Measurements from ENCODE around the gene KCNJ9.
A peak's percentile ranks its signal among the peaks of the same experiment; 100 is the strongest.

The KCNJ9 gene

DNA sequence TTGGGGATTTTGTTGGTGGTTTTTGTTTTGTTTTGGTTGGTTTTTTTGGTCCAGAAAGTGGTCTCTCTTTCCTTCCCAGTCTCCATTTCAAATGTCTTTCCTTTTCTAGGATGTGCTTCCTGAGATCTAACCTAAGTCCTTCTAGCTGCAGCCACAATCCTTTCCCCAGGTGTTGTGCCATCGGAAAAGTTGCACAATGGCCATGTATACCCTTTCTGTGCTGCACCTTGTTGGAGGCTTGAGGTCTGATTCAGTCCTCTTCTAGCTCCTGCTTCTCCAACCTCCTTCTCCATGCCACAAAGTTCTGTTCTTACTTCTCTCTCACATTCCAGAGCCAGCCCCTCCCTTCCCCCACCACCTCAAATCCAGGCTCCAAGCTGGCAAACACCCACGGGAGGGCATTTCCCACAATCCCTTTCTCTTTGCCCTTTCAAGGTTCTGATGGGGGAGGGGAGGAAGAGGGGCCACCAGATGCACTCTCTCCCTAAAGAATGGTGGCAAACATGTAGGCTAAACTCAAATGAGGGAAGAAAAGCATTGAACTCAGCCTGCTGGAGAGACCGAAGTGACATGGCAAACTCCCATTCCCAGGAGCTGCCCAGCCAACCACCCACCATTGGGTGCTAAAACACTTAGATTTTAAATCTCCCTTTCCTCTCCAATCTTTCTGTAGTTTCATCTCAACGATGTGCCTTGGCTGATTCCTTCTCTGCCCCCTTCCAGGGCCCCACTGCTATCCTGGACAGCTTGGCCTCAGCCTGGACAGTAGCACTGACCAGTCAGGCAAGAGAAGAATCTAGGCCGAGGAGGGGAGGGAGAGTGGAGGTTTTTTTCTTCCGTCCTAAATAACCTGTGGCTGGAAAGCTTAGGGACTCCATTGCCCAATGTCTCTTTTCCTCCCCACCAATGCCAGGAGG is 14.3 kb upstream of the KCNJ9 start:
- no peak for DNase-seq

- DNase-seq: no peak
These were observed 13.1 kb upstream of the KCNJ9 start for GRCh38 chr1:160068225-160068624.

DNA sequence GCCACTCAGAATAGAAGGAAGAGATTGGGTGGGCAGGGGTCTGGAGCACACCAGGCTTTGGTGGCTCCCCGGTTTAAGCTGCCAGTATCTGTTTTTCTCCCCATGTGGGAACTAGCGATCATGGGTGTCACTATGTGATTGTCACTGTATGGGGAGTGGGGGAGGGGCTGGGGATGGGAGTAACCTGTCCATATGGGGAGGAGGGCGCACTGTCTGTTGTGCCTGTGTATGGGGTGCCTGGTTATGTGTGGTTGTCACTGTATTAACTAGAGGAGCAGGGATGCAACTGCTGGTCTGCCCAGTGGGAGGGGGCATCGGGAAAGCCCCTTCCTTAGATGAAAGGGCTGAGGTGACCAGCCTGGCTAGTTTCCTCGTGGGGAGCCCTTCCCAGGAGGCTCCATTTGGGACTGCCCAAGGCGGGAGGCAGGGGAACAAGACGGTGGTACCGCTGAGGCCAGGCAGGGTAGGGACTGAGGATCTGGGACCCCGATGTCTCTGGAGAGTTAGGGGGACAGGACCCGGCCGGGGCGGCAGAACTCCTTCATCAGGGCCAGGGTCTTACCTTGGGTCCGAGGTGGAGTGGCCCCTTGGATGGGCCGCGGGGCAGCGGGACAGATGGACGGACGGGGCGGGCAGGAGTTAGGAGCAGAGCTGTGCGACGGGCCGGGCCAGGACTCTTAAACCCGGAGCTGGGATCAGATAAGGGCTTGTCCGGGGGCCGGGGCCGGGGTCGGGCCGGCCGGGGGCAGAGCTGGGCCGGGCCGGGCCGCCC is 11.7 kb upstream of the KCNJ9 start, which contains the start of gene KCNJ10:
Gene KCNJ10, minus strand, starts transcription at position 701 of the 772 bp plus-strand sequence. CDS start 27,628 bp downstream, outside the sequence.
- DNase-seq: no peak

GRCh38 chr1:160070243-160071163 is 10.8 kb upstream of the KCNJ9 start:
- DNase-seq: no peak

- no peak for DNase-seq
These were observed 10.0 kb upstream of the KCNJ9 start for GRCh38 chr1:160071289-160071688.

DNA sequence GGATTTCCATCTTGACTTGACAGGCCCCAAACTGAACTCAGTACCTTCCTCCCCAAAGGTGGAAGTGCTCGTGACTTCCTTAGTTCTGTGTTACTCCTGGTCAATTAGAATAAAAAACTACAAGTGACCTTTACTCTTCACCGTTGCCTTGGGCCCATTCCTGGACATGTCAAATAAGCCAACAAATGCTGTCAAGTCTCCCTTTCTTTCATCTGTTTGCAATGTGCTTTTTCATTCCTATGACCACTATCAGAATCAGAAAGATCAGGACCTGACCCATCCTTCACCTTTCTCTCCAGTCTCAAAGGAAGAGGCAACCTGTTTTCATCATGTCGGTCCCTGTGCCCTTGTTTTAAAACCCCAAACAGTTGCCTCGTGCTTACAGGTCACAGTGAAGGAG is 6.5 kb upstream of the KCNJ9 start:
- no peak for DNase-seq

GRCh38 chr1:160075836-160076235 is 5.5 kb upstream of the KCNJ9 start:
- no peak for DNase-seq

GRCh38 chr1:160076295-160076694 is 5.0 kb upstream of the KCNJ9 start:
- no peak for DNase-seq

DNA sequence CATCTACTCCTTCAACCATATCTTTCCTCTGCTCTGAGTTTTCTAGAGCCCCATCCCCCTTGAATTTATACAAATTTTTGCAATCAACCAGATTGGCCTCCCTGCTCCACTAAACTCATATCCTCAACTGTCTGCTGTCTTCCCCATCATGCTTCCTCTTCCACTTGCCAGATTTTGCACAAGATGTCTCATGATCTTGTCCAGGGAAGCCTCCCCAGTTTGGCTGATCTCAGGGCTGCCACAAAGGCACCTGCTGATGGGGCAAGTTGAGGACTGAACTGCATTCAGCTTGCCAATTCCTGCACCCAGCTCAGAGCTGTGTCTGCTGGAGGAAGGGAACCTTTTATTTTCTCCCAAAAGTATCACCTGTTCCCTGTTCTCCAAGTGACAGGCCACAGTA is 3.9 kb upstream of the KCNJ9 start:
- no peak for DNase-seq

DNA sequence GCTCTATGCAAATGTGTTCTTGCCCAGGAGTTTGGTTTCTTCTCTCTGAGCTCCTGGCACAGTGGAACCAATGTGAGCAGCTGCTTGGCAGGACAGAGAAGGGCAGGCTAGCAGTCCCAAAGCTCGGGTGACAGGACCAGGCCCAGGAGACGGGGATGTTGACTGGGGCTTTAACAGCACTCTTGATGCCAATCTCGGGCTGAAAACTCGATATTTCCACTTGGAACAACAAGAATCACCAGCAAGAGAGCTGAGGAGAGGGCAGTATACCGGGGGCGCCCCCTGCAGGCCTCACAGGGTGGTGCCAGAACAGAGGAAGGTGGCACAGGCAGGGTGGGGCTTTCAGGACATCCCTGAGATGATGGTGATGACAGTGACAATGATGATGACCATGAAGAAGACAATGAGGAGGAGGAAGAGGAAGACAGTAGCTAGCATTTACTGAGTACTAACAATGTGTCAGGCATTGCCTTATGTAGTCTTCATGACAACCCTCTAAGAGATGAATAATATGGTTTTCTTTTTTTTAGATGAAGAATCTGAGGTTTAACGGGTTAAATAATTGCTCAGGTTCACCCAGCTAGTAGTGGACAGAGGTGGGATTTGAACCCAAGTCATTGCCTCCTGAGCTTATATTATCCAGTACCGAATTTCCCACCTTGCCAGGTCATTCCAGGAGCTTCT is 2.7 kb upstream of the KCNJ9 start:
- no peak for DNase-seq

- DNase-seq: no peak
These were observed 1.9 kb upstream of the KCNJ9 start for GRCh38 chr1:160079448-160079847.

DNA sequence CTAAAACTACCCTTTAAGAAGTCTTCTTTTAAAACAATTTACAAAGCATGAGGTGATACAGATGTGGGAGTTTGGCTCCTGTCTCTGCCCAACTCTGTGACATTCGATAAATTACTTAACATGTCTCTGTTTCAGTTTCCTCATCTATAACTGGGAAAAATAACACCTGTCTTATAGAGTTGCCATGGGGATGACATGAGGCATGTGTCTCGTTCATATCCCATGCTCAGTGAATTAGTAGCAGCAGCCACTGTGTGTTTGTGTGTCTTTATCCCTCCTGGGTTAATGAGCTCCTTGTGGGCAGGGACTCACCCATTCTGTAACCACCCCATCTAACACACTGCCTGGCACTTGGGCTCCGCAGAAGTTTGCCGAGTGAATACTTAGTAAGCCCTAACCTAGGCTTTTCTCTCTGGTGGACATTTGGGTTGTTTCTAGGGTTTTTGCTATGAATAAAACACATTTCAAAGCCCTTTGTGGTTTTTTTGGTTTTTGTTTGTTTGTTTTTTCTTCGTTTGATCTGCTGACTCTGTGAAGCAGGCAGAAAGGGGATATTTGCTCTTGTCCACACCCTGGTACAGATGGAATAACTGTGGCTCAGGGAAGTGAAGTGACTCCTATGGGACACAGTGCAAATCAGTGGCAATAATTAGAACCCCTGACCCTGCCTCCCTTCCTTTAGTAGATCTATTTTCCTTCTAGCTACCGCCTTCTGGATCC is 797 bp upstream of the KCNJ9 start:
- no peak for DNase-seq

DNA sequence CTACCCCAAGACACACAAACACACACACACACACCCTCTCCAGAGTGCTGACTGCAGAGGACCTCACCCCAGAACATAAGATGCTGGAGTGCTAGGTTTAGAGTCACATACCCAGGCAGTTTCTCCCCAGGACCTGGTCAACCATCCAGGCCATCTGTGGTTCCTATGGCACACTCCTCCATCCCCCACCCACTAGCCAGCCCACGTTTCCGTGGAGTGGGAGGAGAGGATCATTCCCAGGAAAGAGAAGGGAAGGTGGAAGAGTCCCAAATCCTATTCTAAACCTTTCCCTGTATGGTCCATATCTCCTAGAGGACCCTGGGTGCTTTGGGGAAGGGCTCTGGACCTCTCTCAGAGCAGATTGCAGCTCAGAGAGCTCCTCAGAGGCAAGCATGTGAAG is 1.1 kb downstream of the KCNJ9 start:
- DNase-seq: no peak

GRCh38 chr1:160082926-160083325 is 1.6 kb downstream of the KCNJ9 start:
- DNase-seq: no peak

- DNase-seq: no peak
These were observed 2.8 kb downstream of the KCNJ9 start for GRCh38 chr1:160083968-160084770.

GRCh38 chr1:160084771-160085321 is 3.5 kb downstream of the KCNJ9 start:
- DNase-seq: no peak

- DNase-seq: peak; percentile 15
These were observed 4.5 kb downstream of the KCNJ9 start for GRCh38 chr1:160085686-160086455.

DNA sequence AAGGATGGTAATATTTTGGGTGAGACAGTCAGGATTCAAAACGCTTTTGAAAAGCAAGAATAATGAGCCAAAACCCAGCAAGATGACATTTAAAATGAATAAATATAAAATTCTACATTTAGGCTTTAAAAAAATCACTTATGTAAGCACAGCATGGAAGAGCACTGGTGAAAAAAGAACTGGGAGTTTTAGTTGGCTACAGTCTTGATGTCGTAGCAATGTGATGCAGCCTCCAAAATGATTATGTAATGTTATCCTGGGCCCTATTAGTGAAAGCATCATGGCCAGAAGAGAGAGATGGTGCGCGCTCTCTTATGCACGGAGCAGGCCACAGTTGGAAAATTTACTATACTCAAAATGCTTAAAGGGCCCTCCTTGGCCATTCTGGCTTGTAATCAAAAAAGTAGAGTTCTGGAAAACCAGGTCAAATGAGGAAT is 5.1 kb downstream of the KCNJ9 start:
- DNase-seq: no peak

DNA sequence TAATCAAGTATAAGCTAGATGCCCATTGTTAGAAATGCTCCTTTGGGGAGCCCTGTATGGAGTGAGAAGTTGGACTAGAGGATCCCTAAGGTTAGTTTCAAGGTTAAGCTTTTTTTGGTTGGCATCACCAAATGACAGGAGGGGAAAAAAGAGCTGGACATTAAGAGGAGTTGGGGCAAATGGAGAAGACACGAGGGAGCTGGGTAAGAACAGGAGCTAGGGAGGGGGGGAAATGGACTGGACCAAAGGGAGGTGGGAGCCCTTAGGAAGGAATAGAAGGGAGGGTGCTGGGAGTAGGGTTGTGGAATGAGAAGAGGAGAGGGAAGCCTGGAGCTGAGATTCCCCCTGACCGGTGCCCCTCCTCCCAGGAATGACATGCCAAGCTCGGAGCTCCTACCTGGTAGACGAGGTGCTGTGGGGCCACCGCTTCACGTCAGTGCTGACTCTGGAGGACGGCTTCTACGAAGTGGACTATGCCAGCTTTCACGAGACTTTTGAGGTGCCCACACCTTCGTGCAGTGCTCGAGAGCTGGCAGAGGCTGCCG is 5.9 kb downstream of the KCNJ9 start:
- no peak for DNase-seq
